ENCODE data around the gene PRR33.
"Not testable (repeated sequence)": the region's sequence is repeated elsewhere in the genome, so short reads cannot be mapped to it uniquely, and the experiment has no call there.

GRCh38 chr11:1939788-1940187 is 48.1 kb upstream of the PRR33 start:
- not testable (repeated sequence) for TF ChIP-seq REST (IDR thresholded peaks at IDR 0.05; ENCODE audit: low read depth); CTCF (IDR thresholded peaks at IDR 0.05 in 2 of 3, conservative IDR thresholded peaks at IDR 0.05 in 1 of 3; ENCODE audit: borderline replicate concordance in 1 of 3, insufficient read depth in 1 of 3, low read depth in 2 of 3, low read length in 2 of 3); EZH2phosphoT487 (IDR thresholded peaks at IDR 0.05; ENCODE audit: borderline replicate concordance); EZH2 (IDR thresholded peaks at IDR 0.05); SIN3A (IDR thresholded peaks at IDR 0.05; ENCODE audit: low read depth); RAD21 (IDR thresholded peaks at IDR 0.05; ENCODE audit: low read depth); SP1 (IDR thresholded peaks at IDR 0.05; ENCODE audit: low read depth); ZBTB33 (IDR thresholded peaks at IDR 0.05; ENCODE audit: extremely low read depth, insufficient replicate concordance, low read length)
